Astrocyte (in vitro differentiated cells and primary cell): ENCODE results near the gene SLC38A3. TPM values are rescaled to one million over a fixed set of nuclear protein-coding genes. Genes with fewer than 3 reads are reported as not detected.
A peak's percentile ranks its signal among the peaks of the same experiment; 100 is the strongest.

Experiments
- DNase-seq: peaks from one replicate; pipeline ENCODE4 v3.0.0-alpha.2; 2010; ENCODE audit warnings: low read depth
- FAIRE-seq: peaks from 2 replicates; lab custom pipeline; 2011; peaks lifted over from hg19 to GRCh38; lab: Jason Lieb, UNC
- H2AFZ ChIP-seq: 2 replicates; pipeline ENCODE4 v1.6.0; 2012; ENCODE audit warnings: low read depth, low read length, inconsistent platforms
- H3K27ac ChIP-seq: 2 replicates; pipeline ENCODE4 v1.5.1; 2011; ENCODE audit warnings: low read depth, low read length, inconsistent platforms
- H3K27me3 ChIP-seq: 2 replicates; pipeline ENCODE4 v1.6.0; 2011; ENCODE audit warnings: low read length, inconsistent platforms; ENCODE audit not compliant: insufficient read depth
- H3K36me3 ChIP-seq: 2 replicates; pipeline ENCODE4 v1.5.1; 2011; ENCODE audit warnings: low read length, inconsistent platforms; ENCODE audit not compliant: insufficient read depth
- H3K4me1 ChIP-seq: 2 replicates; pipeline ENCODE4 v1.5.1; 2011; ENCODE audit warnings: low read length, inconsistent platforms; ENCODE audit not compliant: insufficient read depth
- H3K4me2 ChIP-seq: 2 replicates; pipeline ENCODE4 v1.6.0; 2012; ENCODE audit warnings: low read length, inconsistent platforms
- H3K4me3 ChIP-seq: 2 replicates; pipeline ENCODE4 v1.5.1; 2011; ENCODE audit warnings: low read depth, mild to moderate bottlenecking, low read length, inconsistent platforms; ENCODE audit not compliant: insufficient read depth
- H3K79me2 ChIP-seq: 2 replicates; pipeline ENCODE4 v1.6.0; 2012; ENCODE audit warnings: mild to moderate bottlenecking, low read length, inconsistent platforms; ENCODE audit not compliant: insufficient read depth
- H3K9ac ChIP-seq: 2 replicates; pipeline ENCODE4 v1.6.0; 2012; ENCODE audit warnings: mild to moderate bottlenecking, low read length, inconsistent platforms
- H3K9me3 ChIP-seq: 2 replicates; pipeline ENCODE4 v1.5.1; 2012; ENCODE audit warnings: low read depth, mild to moderate bottlenecking, low read length, inconsistent platforms; ENCODE audit not compliant: insufficient read depth
- H4K20me1 ChIP-seq: 2 replicates; pipeline ENCODE4 v1.6.0; 2012; ENCODE audit warnings: low read length, inconsistent platforms; ENCODE audit not compliant: insufficient read depth
- H3K27ac Mint-ChIP-seq: one replicate; pipeline ENCODE4 v1.8.0; 2021; ENCODE audit warnings: mild to moderate bottlenecking, mixed read lengths; ENCODE audit not compliant: unreplicated experiment
- H3K27me3 Mint-ChIP-seq: one replicate; pipeline ENCODE4 v1.8.0; 2021; ENCODE audit warnings: low read depth, mixed read lengths; ENCODE audit not compliant: unreplicated experiment
- H3K36me3 Mint-ChIP-seq: one replicate; pipeline ENCODE4 v1.8.0; 2021; ENCODE audit warnings: low read depth, mixed read lengths; ENCODE audit not compliant: unreplicated experiment
- H3K4me1 Mint-ChIP-seq: one replicate; pipeline ENCODE4 v1.8.0; 2021; ENCODE audit warnings: low read depth, mixed read lengths; ENCODE audit not compliant: unreplicated experiment
- H3K4me3 Mint-ChIP-seq: one replicate; pipeline ENCODE4 v1.8.0; 2021; ENCODE audit warnings: mild to moderate bottlenecking, moderate library complexity, mixed read lengths; ENCODE audit not compliant: unreplicated experiment
- H3K9me3 Mint-ChIP-seq: one replicate; pipeline ENCODE4 v1.8.0; 2021; ENCODE audit warnings: mild to moderate bottlenecking, mixed read lengths; ENCODE audit not compliant: unreplicated experiment
- EZH2 ChIP-seq: IDR thresholded peaks from 2 replicates; pipeline ENCODE4 v1.6.1; 2012; ENCODE audit warnings: mild to moderate bottlenecking, low read length, inconsistent platforms; ENCODE audit not compliant: insufficient read depth
- total RNA-seq: library from RNA; stranded (reverse); gene quantifications from 2 replicates; pipeline ENCODE4 v1.2.1, GENCODE V29; 2021
- TF ChIP-seq, protein P1 (sequence below): IDR thresholded peaks from 2 replicates; pipeline ENCODE4 v1.5.1; 2011; ENCODE audit warnings: low read depth, mild to moderate bottlenecking, inconsistent platforms, low read length, moderate library complexity; ENCODE audit not compliant: insufficient read depth

Gene SLC38A3
- total RNA-seq, 1 donor from 2014 or later, result 0.68 TPM

DNA sequence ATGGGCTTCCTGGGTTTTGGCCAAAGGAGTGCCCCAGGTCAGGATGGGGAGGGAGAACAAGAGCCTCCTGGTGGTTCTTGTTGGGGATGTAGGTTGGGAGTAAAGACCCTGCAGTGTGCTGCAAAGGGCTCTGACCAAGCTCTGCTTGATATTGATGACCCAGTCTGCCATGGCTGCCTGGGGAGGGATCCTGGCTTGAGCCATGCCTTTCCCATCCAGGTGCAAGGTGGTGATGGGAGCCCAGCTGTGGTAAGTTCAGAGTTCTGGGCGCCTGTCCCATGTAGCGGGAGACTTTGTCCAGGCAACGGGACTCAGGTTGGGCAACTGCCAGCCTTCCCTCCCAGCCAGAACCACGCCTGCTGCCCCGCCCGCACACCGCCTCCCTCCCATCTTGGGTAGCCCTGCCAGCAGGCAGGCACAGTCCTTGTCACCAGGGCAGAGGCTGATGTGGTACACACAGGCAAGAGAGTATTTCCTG lies 33.5 kb downstream of the SLC38A3 start:
- H4K20me1 ChIP-seq, result peaks cover 70% of the 10 kb centered on the region
- H3K4me3 Mint-ChIP-seq, result peak overlapping the region; percentile 100
- no peak for FAIRE-seq

DNA sequence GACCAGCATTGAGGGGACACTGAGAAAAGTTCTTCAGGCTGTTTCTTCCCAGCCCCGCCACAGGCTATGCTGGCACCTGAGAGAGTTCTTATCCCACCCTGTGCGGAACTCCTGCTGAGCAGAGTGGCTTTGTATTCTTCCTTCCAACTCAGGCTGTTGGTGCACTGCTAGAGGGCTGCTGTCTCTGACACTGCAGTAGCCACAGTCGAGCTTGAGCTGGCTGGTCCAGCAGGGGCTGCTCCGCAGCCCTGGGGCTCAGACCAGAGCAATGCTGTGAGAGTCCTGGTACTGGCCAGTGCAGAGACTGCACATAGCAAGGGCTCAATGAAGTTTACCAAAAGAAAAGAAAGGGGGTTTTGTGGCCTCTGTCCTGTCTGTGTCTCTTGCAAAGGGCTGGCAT lies 34.6 kb downstream of the SLC38A3 start:
- Histone ChIP-seq H3K27ac (no peak overlapping the region), H2AFZ (no peak overlapping the region), H4K20me1 (peaks cover 78% of the 10 kb centered on the region), H3K4me3 (no peak overlapping the region), H3K9me3 (no peaks in the 10 kb centered on the region), H3K27me3 (no peaks in the 10 kb centered on the region), H3K4me1 (peaks cover 52% of the 10 kb centered on the region), H3K4me2 (peak overlapping the region; percentile 38), H3K79me2 (peaks cover 87% of the 10 kb centered on the region), H3K9ac (peak overlapping the region; percentile 95), H3K36me3 (peaks cover 3% of the 10 kb centered on the region)
- no peaks in the 10 kb centered on the region for H3K27me3 Mint-ChIP-seq
- H3K36me3 Mint-ChIP-seq, result peaks cover 8% of the 10 kb centered on the region
- DNase-seq, result no peak
- H3K27ac Mint-ChIP-seq, result peak overlapping the region; percentile 83
- no peak for FAIRE-seq
- no peaks in the 10 kb centered on the region for H3K9me3 Mint-ChIP-seq
- H3K4me3 Mint-ChIP-seq, result peak overlapping the region; percentile 100
- no peak for TF ChIP-seq EZH2
- TF ChIP-seq, protein P1, sequence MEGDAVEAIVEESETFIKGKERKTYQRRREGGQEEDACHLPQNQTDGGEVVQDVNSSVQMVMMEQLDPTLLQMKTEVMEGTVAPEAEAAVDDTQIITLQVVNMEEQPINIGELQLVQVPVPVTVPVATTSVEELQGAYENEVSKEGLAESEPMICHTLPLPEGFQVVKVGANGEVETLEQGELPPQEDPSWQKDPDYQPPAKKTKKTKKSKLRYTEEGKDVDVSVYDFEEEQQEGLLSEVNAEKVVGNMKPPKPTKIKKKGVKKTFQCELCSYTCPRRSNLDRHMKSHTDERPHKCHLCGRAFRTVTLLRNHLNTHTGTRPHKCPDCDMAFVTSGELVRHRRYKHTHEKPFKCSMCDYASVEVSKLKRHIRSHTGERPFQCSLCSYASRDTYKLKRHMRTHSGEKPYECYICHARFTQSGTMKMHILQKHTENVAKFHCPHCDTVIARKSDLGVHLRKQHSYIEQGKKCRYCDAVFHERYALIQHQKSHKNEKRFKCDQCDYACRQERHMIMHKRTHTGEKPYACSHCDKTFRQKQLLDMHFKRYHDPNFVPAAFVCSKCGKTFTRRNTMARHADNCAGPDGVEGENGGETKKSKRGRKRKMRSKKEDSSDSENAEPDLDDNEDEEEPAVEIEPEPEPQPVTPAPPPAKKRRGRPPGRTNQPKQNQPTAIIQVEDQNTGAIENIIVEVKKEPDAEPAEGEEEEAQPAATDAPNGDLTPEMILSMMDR, result no peak
- peaks cover 36% of the 10 kb centered on the region for H3K4me1 Mint-ChIP-seq

More for the DNA sequence above, 33.5 kb downstream of the SLC38A3 start:
- Mint-ChIP-seq H3K9me3 (no peaks in the 10 kb centered on the region), H3K27ac (peak overlapping the region; percentile 62), H3K36me3 (peaks cover 5% of the 10 kb centered on the region), H3K27me3 (no peaks in the 10 kb centered on the region), H3K4me1 (peaks cover 31% of the 10 kb centered on the region)
- Histone ChIP-seq H3K4me1 (peaks cover 46% of the 10 kb centered on the region), H3K4me3 (peak overlapping the region; percentile 92), H3K9me3 (no peaks in the 10 kb centered on the region), H3K9ac (peak overlapping the region; percentile 95), H3K4me2 (peak overlapping the region; percentile 97), H3K27ac (peak overlapping the region; percentile 39), H3K27me3 (no peaks in the 10 kb centered on the region), H3K79me2 (peaks cover 76% of the 10 kb centered on the region), H3K36me3 (peaks cover 3% of the 10 kb centered on the region), H2AFZ (peak overlapping the region; percentile 42)
- no peak for DNase-seq
- TF ChIP-seq, protein P1, result no peak
- no peak for TF ChIP-seq EZH2

GRCh38 chr3:50241163-50241562 lies 36.1 kb downstream of the SLC38A3 start:
- peaks cover 41% of the 10 kb centered on the region for H3K4me1 Mint-ChIP-seq
- peak overlapping the region; percentile 33 for H3K4me2 ChIP-seq
- peaks cover 61% of the 10 kb centered on the region for H3K4me1 ChIP-seq
- DNase-seq (no peak), FAIRE-seq (no peak)
- H3K27ac Mint-ChIP-seq, result peak overlapping the region; percentile 59
- peaks cover 10% of the 10 kb centered on the region for H3K36me3 Mint-ChIP-seq
- peaks cover 79% of the 10 kb centered on the region for H4K20me1 ChIP-seq
- no peaks in the 10 kb centered on the region for H3K27me3 Mint-ChIP-seq
- H3K4me3 Mint-ChIP-seq, result peak overlapping the region; percentile 75
- H3K4me3 ChIP-seq, result no peak overlapping the region
- H3K9me3 ChIP-seq, result no peaks in the 10 kb centered on the region
- H3K27ac ChIP-seq, result no peak overlapping the region
- no peaks in the 10 kb centered on the region for H3K27me3 ChIP-seq
- H2AFZ ChIP-seq, result no peak overlapping the region
- H3K36me3 ChIP-seq, result peaks cover 3% of the 10 kb centered on the region
- H3K79me2 ChIP-seq, result peaks cover 99% of the 10 kb centered on the region
- TF ChIP-seq EZH2, result no peak
- TF ChIP-seq, protein P1, result no peak
- no peaks in the 10 kb centered on the region for H3K9me3 Mint-ChIP-seq
- H3K9ac ChIP-seq, result peak overlapping the region; percentile 5
